Breast epithelium (tissue), 4 donors: Measurements from ENCODE around the gene OR8A1. TPM values are rescaled to one million over a fixed set of nuclear protein-coding genes. Genes with fewer than 3 reads are reported as not detected.
A peak's percentile ranks its signal among the peaks of the same experiment; 100 is the strongest.

Experiments used
- DNase-seq, 2 donors: peaks; one replicate each; pipeline ENCODE4 v3.0.0-alpha.2; 2019; ENCODE audit warnings: low spot score in 2 of 2
- H3K27ac ChIP-seq, 2 donors: fragments of 200-600 bp; sonication (generic) in 1 of 2; one replicate each; pipeline ENCODE4 v1.5.1; 2016 to 2019; ENCODE audit warnings: mild to moderate bottlenecking in 1 of 2
- H3K27me3 ChIP-seq, 2 donors: fragments of 200-600 bp; sonication (generic) in 1 of 2; one replicate each; pipeline versions ENCODE4 v1.5.1 to v1.6.0; 2017 to 2019; ENCODE audit warnings: control low read depth in 1 of 2, mild to moderate bottlenecking in 1 of 2
- H3K36me3 ChIP-seq: fragments of 200-600 bp; one replicate; pipeline ENCODE4 v1.5.1; 2019
- H3K4me1 ChIP-seq, 2 donors: fragments of 200-600 bp; sonication (generic); one replicate each; pipeline ENCODE4 v1.5.1; 2016 to 2019; ENCODE audit warnings: control low read depth in 1 of 2
- H3K4me3 ChIP-seq, 3 donors: fragments of 200-600 bp; sonication (generic); 1 replicate in 2 of 3; 2 replicates in 1 of 3; pipeline ENCODE4 v1.5.1; 2016 to 2019; ENCODE audit warnings: mild to moderate bottlenecking in 3 of 3, moderate library complexity in 2 of 3
- H3K9me3 ChIP-seq, 2 donors: fragments of 200-600 bp; sonication (generic) in 1 of 2; one replicate each; pipeline ENCODE4 v1.5.1; 2016 to 2019; ENCODE audit warnings: control low read depth in 1 of 2
- CTCF ChIP-seq, 3 donors: fragments of 450-650 bp; IDR thresholded peaks; one replicate each; pipeline ENCODE4 v1.5.1; 2016 to 2017; ENCODE audit warnings: antibody characterized with exemption in 3 of 3, mild to moderate bottlenecking in 3 of 3, moderate library complexity in 3 of 3
- POLR2A ChIP-seq: fragments of 450-650 bp; IDR thresholded peaks from one replicate; pipeline ENCODE4 v1.6.1; 2016; ENCODE audit warnings: antibody characterized with exemption, mild to moderate bottlenecking, moderate library complexity
- POLR2AphosphoS5 ChIP-seq, 3 donors: sonication (generic); formaldehyde crosslinking; IDR thresholded peaks; one replicate each; pipeline ENCODE4 v1.6.1; 2017; ENCODE audit warnings: antibody characterized with exemption in 3 of 3
- intact Hi-C: fragments of 100-400 bp; cut with DNase I; formaldehyde crosslinking; loops from one replicate; pipeline ENCODE4 v1.15.1; 2023; ENCODE audit warnings: low total_unique reads
- total RNA-seq, 3 donors: library from RNA; depleted of rRNA; stranded (reverse); fragments of >200 nt; gene quantifications; one replicate each; pipeline ENCODE4 v1.1.0, GENCODE V29; 2016

The OR8A1 gene
- total RNA-seq, 3 donors from 2014 or later = not detected

- Histone ChIP-seq H3K27me3 (no peaks in the 10 kb centered on the region), H3K36me3 (no peaks in the 10 kb centered on the region), H3K9me3 (no peaks in the 10 kb centered on the region), H3K4me1 (no peaks in the 10 kb centered on the region), H3K4me3 (no peak overlapping the region), H3K27ac (no peak overlapping the region)
- intact Hi-C loops = no loop called here
- TF ChIP-seq POLR2A (no peak), CTCF (IDR thresholded peaks at IDR 0.05) (peak in 2 of 3 donors; percentile 33 to 57), POLR2AphosphoS5 (IDR thresholded peaks at IDR 0.05) (no peak)
- no peak for DNase-seq
These were observed 16.6 kb downstream of the OR8A1 start for GRCh38 chr11:124586238-124586860.

GRCh38 chr11:124591430-124591829 lies 21.6 kb downstream of the OR8A1 start:
- no peak overlapping the region for H3K27ac ChIP-seq
- H3K36me3 ChIP-seq = no peaks in the 10 kb centered on the region
- no peaks in the 10 kb centered on the region for H3K9me3 ChIP-seq
- intact Hi-C loops = no loop called here
- no peak overlapping the region for H3K4me3 ChIP-seq
- no peak for DNase-seq
- H3K27me3 ChIP-seq = no peaks in the 10 kb centered on the region
- TF ChIP-seq CTCF (IDR thresholded peaks at IDR 0.05) (no peak), POLR2A (no peak), POLR2AphosphoS5 (IDR thresholded peaks at IDR 0.05) (no peak)
- no peaks in the 10 kb centered on the region for H3K4me1 ChIP-seq

- Histone ChIP-seq H3K4me1 (no peaks in the 10 kb centered on the region), H3K27ac (no peak overlapping the region), H3K4me3 (no peak overlapping the region), H3K27me3 (no peaks in the 10 kb centered on the region), H3K36me3 (no peaks in the 10 kb centered on the region), H3K9me3 (no peaks in the 10 kb centered on the region)
- DNase-seq = no peak
- intact Hi-C loops = no loop called here
- no peak for TF ChIP-seq POLR2A
- no peak for TF ChIP-seq CTCF (IDR thresholded peaks at IDR 0.05)
- no peak for TF ChIP-seq POLR2AphosphoS5 (IDR thresholded peaks at IDR 0.05)
These were observed 22.8 kb downstream of the OR8A1 start for GRCh38 chr11:124592627-124593026.

- Histone ChIP-seq H3K36me3 (no peaks in the 10 kb centered on the region), H3K4me1 (no peaks in the 10 kb centered on the region), H3K27ac (no peak overlapping the region), H3K4me3 (no peak overlapping the region), H3K9me3 (no peaks in the 10 kb centered on the region), H3K27me3 (no peaks in the 10 kb centered on the region)
- intact Hi-C loops = no loop called here
- DNase-seq = no peak
- TF ChIP-seq CTCF (IDR thresholded peaks at IDR 0.05) = no peak
- no peak for TF ChIP-seq POLR2A
- no peak for TF ChIP-seq POLR2AphosphoS5 (IDR thresholded peaks at IDR 0.05)
These were observed 25.5 kb downstream of the OR8A1 start for GRCh38 chr11:124595302-124595701.

GRCh38 chr11:124597626-124598025 lies 27.8 kb downstream of the OR8A1 start:
- no peak for TF ChIP-seq POLR2A
- TF ChIP-seq POLR2AphosphoS5 (IDR thresholded peaks at IDR 0.05) = no peak
- TF ChIP-seq CTCF (IDR thresholded peaks at IDR 0.05) = no peak
- Histone ChIP-seq H3K36me3 (no peaks in the 10 kb centered on the region), H3K9me3 (no peaks in the 10 kb centered on the region), H3K27ac (no peak overlapping the region), H3K4me3 (no peak overlapping the region), H3K4me1 (no peaks in the 10 kb centered on the region), H3K27me3 (no peaks in the 10 kb centered on the region)
- DNase-seq = no peak
- intact Hi-C loops = no loop called here
